Glutamatergic neuron (in vitro differentiated cells): ENCODE results near the gene CCDC192. TPM values are rescaled to one million over a fixed set of nuclear protein-coding genes. Genes with fewer than 3 reads are reported as not detected.

Experiments
- DNase-seq: peaks from one replicate; pipeline ENCODE4 v3.0.0; 2022
- H3K27ac Mint-ChIP-seq: one replicate; pipeline ENCODE4 v1.8.0; 2020; ENCODE audit warnings: mild to moderate bottlenecking, mixed read lengths, inconsistent platforms; ENCODE audit not compliant: unreplicated experiment
- H3K27me3 Mint-ChIP-seq: one replicate; pipeline ENCODE4 v1.8.0; 2020; ENCODE audit warnings: mild to moderate bottlenecking, moderate library complexity, mixed read lengths, inconsistent platforms; ENCODE audit not compliant: unreplicated experiment
- H3K36me3 Mint-ChIP-seq: one replicate; pipeline ENCODE4 v1.8.0; 2020; ENCODE audit warnings: mild to moderate bottlenecking, mixed read lengths, inconsistent platforms; ENCODE audit not compliant: unreplicated experiment
- H3K4me1 Mint-ChIP-seq: one replicate; pipeline ENCODE4 v1.8.0; 2020; ENCODE audit warnings: mild to moderate bottlenecking, low read depth, mixed read lengths, inconsistent platforms; ENCODE audit not compliant: unreplicated experiment
- H3K4me3 Mint-ChIP-seq: one replicate; pipeline ENCODE4 v1.8.0; 2020; ENCODE audit warnings: mild to moderate bottlenecking, mixed read lengths, inconsistent platforms; ENCODE audit not compliant: unreplicated experiment
- H3K9me3 Mint-ChIP-seq: one replicate; pipeline ENCODE4 v1.8.0; 2020; ENCODE audit warnings: mild to moderate bottlenecking, moderate library complexity, mixed read lengths, inconsistent platforms; ENCODE audit not compliant: unreplicated experiment
- total RNA-seq: library from RNA; stranded (reverse); fragmentation: NEBNext Ultra II Directional; extraction: Animal tissue kit (Norgen Biotek cat#: 25700); gene quantifications from one replicate; pipeline ENCODE4 v1.2.1, GENCODE V29; 2021; ENCODE audit not compliant: unreplicated experiment
- TF ChIP-seq, protein P1 (sequence below): fragments of 200-600 bp; sonication (generic); IDR thresholded peaks from one replicate; pipeline ENCODE4 v1.5.0; 2021; ENCODE audit not compliant: partially characterized antibody, unreplicated experiment

CCDC192 gene
- total RNA-seq, 1 donor from 2014 or later = not detected

DNA sequence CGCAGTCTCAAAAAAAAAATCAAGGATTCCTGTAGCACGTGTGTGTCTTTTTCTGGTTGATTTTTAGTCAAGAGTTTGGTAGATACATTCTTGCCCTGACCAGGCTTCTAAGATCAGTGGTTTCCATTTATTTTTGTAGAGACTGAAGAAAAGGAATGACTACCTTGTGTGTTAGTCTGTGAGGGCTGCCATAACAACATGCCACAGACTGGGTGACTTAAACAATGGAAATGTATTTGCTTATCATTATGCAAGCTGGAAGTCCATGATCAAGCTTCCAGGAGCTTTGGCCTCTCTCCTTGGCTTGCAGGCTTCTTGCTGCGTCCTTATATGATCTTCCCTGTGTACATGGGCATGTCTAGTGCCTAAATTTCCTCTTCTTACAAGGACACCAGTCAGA lies 127.0 kb downstream of the CCDC192 start:
- no peaks in the 10 kb centered on the region for H3K36me3 Mint-ChIP-seq
- H3K27ac Mint-ChIP-seq = no peak overlapping the region
- H3K27me3 Mint-ChIP-seq = no peaks in the 10 kb centered on the region
- TF ChIP-seq, protein P1, sequence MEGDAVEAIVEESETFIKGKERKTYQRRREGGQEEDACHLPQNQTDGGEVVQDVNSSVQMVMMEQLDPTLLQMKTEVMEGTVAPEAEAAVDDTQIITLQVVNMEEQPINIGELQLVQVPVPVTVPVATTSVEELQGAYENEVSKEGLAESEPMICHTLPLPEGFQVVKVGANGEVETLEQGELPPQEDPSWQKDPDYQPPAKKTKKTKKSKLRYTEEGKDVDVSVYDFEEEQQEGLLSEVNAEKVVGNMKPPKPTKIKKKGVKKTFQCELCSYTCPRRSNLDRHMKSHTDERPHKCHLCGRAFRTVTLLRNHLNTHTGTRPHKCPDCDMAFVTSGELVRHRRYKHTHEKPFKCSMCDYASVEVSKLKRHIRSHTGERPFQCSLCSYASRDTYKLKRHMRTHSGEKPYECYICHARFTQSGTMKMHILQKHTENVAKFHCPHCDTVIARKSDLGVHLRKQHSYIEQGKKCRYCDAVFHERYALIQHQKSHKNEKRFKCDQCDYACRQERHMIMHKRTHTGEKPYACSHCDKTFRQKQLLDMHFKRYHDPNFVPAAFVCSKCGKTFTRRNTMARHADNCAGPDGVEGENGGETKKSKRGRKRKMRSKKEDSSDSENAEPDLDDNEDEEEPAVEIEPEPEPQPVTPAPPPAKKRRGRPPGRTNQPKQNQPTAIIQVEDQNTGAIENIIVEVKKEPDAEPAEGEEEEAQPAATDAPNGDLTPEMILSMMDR = no peak
- peaks cover 11% of the 10 kb centered on the region for H3K4me1 Mint-ChIP-seq
- no peak overlapping the region for H3K4me3 Mint-ChIP-seq
- DNase-seq = no peak
- H3K9me3 Mint-ChIP-seq = no peaks in the 10 kb centered on the region

DNA sequence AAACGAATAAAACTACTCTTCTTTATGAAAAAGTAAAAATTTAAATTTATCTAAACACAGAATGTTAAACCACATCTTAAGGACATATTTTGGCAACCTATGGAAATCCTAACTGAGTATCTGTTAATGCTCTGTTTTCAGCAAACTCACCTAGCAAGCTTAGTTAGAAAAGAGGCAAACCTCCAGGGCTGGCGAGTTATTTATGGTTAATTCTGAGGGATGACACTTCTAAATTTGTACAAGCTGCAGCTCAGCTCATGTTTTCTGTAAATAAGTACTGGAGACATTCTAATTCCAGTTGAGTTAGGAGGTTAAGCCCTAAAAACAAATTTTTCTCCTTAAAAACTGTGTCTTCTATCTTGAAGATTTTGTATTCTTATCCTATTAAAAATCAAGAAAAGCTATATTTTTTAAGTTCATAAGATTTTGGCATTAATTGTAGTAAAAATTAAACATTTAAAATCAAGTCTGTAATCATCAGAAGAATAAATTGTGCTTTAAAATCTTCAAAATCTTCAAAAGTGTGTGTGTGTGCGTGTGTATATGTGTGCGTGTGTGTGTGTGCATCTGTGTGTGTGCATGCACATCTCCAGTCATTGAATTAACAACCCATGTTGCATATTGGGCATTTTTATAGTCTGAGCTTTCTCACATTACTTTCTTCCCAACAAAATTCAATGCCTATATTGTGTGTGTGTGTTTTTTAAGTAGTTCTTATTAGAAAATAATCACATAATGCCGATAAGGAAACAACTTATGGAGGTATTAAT lies 127.8 kb downstream of the CCDC192 start:
- DNase-seq = no peak
- no peaks in the 10 kb centered on the region for H3K27me3 Mint-ChIP-seq
- peaks cover 11% of the 10 kb centered on the region for H3K4me1 Mint-ChIP-seq
- TF ChIP-seq, protein P1 = no peak
- no peak overlapping the region for H3K27ac Mint-ChIP-seq
- H3K36me3 Mint-ChIP-seq = peaks cover 8% of the 10 kb centered on the region
- H3K9me3 Mint-ChIP-seq = peaks cover 1% of the 10 kb centered on the region
- H3K4me3 Mint-ChIP-seq = no peak overlapping the region

DNA sequence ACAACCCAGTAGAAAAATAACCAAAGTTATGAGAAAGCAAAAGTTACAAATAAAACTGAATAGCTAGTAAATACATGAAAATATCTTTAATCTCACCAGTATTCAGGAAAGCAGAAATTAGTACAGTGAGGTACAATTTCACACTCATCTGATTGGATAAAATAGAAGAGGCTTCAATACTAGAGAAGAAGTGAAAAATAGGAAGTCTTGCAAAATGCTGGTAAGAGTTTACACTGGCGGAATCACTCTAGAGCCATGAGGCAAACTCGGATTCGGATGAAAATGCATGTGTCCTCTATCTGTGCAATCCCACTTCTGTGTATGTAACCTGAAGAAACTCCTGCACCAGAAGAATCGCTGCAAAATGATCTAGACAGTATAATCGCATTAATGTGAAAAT lies 128.9 kb downstream of the CCDC192 start:
- H3K9me3 Mint-ChIP-seq = peaks cover 1% of the 10 kb centered on the region
- DNase-seq = no peak
- H3K27me3 Mint-ChIP-seq = no peaks in the 10 kb centered on the region
- H3K36me3 Mint-ChIP-seq = peaks cover 9% of the 10 kb centered on the region
- no peak overlapping the region for H3K4me3 Mint-ChIP-seq
- peaks cover 11% of the 10 kb centered on the region for H3K4me1 Mint-ChIP-seq
- no peak overlapping the region for H3K27ac Mint-ChIP-seq
- TF ChIP-seq, protein P1 = no peak

DNA sequence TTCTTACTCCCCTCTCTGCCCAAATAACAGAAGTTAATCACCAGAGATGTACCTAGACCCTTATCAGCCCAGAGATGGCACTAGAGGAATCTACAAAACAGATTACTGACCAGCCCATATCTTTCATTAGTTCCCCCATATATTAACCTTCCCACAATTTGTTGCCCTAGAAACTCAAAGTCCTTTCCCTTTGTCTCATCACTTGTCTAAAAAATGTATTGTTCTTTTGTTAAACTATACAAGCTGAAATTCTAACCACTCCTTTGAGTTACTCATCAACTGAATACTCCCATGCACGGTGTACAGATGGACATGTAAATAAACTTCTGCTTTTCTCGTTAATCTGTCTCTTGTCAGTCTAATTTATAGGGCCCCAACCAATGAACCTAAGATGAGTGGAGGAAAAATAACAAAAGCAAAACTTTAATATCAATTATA lies 130.9 kb downstream of the CCDC192 start:
- Mint-ChIP-seq H3K27me3 (no peaks in the 10 kb centered on the region), H3K9me3 (peaks cover 1% of the 10 kb centered on the region), H3K27ac (no peak overlapping the region), H3K4me1 (peaks cover 12% of the 10 kb centered on the region), H3K36me3 (peaks cover 9% of the 10 kb centered on the region), H3K4me3 (no peak overlapping the region)
- no peak for DNase-seq
- TF ChIP-seq, protein P1 = no peak

DNA sequence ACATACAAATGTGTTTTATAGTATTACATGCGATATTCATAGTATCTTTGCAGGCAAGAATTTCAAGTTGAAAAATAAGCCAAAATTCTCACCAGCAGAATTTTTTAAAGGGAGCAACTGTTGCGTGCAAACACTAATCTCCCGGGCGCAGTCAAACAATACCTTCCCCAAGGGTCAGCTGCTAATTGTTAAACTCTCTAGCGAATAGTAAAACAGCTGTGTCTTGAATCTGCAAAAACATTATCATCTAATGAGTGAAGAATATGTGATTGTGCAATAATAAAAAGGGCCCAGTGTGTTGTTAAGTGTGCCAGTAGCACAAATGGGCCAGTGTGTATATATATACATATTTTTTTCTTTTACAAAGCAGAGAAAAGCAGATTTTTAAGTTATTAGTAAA lies 131.4 kb downstream of the CCDC192 start:
- peaks cover 9% of the 10 kb centered on the region for H3K36me3 Mint-ChIP-seq
- TF ChIP-seq, protein P1 = no peak
- no peak overlapping the region for H3K27ac Mint-ChIP-seq
- no peaks in the 10 kb centered on the region for H3K27me3 Mint-ChIP-seq
- DNase-seq = no peak
- no peak overlapping the region for H3K4me3 Mint-ChIP-seq
- peaks cover 1% of the 10 kb centered on the region for H3K9me3 Mint-ChIP-seq
- H3K4me1 Mint-ChIP-seq = peaks cover 12% of the 10 kb centered on the region
